Ramos (cell line): ENCODE data around the gene DENND2D.

Experiments
- in situ Hi-C: fragments of 300-500 bp; cut with MboI; formaldehyde crosslinking; loops from one replicate; pipeline ENCODE4 v1.14.3; 2022; ENCODE audit warnings: low sequenced_read_pairs; ENCODE audit not compliant: unreplicated experiment

DENND2D gene

DNA sequence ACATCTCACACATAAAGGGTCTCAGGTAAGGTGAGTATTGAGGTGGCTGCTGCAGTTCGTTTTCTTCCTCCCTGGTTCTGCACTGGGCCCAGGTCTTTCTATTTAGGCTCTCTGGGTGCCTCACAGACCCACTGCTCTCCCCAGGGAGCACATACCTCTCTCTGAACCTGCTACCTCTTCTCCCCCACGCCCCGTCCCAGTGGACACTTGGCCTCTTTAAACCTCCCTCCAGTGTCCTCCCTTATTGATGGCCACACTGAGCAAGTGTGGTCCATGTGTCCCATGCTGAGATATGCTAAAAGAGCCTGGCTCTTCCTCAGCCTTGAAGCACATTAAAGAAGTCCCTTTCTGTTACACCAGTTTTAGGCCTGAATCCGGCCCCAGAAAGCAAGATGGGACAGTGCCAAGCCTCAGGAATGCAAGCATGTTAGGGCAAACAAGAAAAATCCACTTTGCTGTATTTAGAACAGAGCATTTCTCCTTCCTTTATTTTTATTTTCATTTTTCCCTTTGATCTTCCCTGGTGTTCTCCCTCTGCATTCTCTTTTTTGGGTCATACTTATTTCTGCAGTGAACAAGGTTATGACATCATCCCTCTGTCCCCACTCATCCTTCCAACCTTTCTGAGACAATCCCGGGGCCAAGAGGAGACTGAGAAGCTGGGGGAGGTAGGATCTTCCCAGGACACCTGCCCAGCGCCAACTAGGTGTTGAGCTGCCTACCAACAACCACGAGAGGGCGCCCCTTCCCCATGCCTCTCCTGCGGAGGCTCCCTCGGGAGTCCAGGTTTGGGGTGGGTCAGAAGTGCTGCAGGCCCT, 22.1 kb upstream of the DENND2D start:
- in situ Hi-C loops: loop anchor here (5.0 to 25.0 kb wide), 5 partner anchors 170 to 532 kb away; partner anchors contain the start of genes ATP5PB, DDX20, RAP1A and WDR77

DNA sequence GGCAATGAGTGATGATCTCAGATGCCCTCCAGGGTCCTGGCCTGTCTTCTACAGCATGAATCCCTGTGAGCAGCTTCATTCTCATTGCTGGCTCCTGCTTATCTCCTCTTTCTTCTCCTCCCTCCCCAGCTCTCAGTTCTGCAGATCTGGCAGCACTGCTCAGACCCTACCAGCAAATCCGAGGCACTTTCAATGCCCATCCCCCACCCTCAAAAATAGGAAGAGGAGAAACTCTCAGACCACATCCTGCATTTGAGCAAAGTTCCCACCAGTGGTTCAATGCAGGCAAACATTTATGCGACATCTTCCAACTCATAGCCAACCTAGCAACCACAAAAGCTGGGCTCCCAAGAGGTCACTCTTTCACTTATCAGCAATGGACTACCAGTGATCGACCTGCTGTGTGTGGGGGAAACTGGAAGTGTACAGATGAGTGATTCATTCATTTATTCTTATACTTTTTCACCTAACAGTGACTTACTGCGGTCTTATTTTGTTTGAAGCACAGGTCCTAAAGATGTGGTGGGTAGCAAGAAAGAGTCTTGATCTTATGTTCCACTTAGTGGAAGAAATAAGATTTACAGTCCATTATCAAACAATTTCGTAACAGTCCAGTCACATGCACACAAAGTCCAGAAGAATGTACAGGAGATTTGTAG, 21.3 kb upstream of the DENND2D start:
- in situ Hi-C loops: loop anchor here (5.0 to 25.0 kb wide), 5 partner anchors 171 to 533 kb away; partner anchors contain the start of genes ATP5PB, DDX20, RAP1A and WDR77

DNA sequence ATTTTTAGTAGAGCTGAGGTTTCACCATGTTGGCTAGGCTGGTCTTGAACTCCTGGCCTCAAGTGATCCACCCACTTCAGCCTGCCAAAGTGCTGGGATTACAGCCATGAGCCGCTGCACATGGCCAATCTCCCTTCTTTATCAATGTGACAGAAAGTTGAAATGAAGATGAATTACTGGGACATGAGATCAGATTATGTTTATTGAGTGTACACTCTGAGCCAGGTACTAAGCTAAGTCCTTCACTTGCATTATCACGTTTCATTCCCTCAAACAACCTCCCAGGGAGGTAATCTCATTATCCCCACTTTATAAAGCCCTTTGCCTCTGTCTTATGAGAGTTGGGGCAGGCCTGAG, 20.8 kb upstream of the DENND2D start:
- in situ Hi-C loops: loop anchor here (5.0 to 25.0 kb wide), 5 partner anchors 171 to 534 kb away; partner anchors contain the start of genes ATP5PB, DDX20, RAP1A and WDR77

DNA sequence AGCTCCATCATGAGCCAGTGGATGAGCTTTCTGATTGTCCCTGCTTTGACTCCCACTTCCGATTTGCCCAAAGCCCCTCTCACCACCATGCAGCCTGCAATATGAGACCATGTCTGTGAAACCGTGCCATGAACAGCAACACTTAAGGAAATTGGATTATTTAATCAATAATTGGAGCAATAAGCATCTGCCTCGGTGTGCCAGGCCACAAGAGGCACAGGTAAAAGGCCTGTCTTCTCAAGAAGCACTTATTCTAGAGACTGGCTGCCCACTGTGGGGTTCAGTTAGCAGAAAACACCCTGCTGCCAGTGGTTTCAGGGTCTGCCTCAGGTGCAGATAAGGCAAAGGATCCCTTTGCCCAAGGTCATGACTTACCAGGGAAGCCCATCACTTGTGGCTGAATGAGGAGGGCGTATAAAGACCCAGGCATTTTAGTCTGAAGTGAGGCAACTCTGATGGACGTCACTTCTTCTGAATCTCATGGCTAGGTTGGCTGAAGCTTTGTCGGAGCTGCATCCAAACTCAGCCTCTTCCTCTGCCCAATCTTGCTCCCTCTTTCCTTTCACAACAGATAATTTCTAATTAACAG, 19.9 kb upstream of the DENND2D start:
- in situ Hi-C loops: loop anchor here (5.0 to 25.0 kb wide), 5 partner anchors 172 to 534 kb away; partner anchors contain the start of genes ATP5PB, DDX20, RAP1A and WDR77

DNA sequence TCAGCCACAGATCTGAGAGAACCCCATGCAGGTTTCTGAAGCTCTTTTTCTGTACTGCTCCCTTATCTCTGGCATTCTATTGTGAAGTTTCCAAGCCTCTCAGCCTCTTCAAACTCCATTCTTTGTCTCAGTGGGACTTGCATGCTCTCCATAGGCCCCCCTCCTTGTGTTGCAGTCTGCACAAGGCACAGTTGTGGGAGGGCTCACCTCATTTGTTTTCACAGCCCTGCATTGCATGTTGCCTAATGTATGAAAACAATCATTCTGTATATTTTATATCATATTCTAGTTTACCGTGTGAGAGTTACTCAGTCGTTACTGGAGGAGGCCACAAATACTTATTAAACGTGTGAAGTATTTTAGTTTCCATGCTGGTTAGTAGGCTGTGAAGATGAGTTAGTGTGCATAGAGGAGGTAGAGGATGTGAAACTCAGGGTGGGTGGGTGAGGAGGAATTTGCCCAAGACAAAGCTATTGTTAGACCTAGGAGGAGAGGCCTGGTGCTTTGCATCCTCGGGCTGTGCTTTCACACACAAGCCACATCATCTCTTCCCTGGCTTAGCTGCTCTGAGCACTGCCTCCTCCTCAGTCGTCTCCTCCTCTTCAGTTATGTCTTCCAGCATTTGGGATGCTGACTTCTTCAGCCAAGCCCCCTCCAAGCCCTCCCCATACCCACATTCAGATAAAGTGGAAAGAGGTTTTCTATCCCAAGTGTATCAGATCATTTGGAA, 19.3 kb upstream of the DENND2D start:
- in situ Hi-C loops: loop anchor here (5.0 to 25.0 kb wide), 6 partner anchors 173 to 535 kb away; partner anchors contain the start of genes ATP5PB, CD53, DDX20 and RAP1A

DNA sequence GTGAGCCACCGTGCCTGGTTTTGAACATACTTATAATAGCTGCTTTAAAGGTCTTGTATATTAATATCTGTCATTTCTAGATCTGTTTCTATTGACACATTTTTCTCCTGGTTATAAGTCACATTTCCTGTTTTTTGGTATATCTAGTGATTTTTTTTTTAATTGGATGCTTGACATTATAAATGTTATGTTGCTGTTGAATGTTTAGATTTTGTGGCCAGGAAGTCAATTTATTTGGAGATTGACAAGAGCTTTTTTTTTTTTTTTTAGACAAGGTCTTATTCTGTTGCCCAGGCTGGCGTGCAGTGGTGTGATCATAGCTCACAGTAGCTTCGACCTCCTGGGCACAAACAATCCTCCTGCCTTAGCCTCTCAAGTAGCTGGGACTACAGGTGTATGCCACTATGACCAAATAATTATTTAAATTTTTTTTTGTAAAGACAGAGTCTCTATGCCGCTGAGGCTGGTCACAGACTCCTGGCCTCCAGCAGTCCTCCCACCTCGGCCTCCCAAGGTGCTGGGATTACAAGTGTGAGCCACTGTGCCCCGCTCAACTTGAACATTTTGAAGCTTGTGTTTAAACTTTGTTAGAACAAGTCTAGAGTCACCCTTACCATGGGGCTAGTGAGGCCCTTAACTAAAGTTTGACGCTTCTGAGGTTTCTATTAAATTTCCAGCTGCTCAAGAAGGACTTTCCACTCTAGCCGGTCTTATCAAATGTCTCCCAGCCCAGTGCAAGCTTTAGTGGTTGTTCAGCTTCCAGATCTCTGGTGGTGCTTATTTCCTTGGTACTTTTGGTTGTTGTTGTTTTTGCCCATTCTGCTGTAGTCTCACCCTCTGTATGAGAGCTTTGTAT, 18.5 kb upstream of the DENND2D start:
- in situ Hi-C loops: loop anchor here (10.0 to 25.0 kb wide), 2 partner anchors 344 to 393 kb away; partner anchors contain the start of genes CD53 and RAP1A

DNA sequence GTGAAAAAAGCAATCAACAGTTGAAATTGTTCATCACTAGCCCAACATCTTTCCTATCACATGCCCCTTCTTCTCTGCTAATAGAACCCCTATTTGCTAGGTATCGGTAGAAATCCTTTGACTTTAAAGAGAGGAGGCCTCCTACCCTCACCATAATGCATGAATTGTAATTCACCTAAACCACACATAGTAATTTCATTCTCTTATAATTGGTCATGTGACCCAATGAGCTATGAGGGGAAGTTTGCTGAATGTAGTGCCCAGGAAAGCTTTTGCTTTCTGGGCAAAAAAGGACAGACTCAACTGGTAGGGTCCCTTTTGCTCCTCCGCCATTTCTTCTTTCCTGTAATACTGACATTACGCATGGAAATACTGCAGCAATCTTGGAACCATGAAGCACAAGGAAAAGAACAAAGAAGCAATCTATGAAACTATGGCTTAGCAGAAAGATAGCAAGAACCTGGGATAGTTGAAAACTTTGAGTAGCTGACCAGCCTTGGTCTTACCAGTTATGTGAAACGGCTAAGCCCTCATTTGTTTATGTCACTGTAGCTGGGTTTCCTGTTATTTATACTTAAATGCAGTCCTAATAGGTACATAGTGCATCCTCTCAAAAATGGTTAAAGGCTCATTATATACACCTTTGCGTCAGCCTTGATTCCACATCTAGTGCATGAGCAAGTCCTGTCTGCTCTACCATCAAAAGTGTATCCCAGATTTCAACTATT, 16.9 kb upstream of the DENND2D start:
- in situ Hi-C loops: loop anchor here (10.0 to 25.0 kb wide), 2 partner anchors 343 to 395 kb away; partner anchors contain the start of genes CD53 and RAP1A

DNA sequence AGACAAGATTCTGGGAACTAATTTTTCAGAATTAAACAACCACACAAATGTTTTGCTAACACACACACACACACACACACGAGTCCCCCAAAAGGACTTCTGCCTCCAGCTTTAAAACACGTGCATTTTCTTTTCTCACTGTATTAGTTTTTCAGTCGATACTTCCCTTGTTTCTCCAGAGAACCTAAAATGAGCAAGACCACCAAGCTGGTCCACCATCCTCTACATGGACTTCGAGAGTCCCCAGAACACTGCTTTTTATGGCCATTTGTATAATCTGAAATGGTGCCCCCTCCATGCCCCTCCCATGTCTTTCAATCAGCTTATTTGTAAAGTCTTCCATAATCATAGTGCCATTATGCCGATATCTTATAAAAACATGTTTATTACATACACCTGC, 16.3 kb upstream of the DENND2D start:
- in situ Hi-C loops: loop anchor here (10.0 to 25.0 kb wide), 2 partner anchors 342 to 396 kb away; partner anchors contain the start of genes CD53 and RAP1A

DNA sequence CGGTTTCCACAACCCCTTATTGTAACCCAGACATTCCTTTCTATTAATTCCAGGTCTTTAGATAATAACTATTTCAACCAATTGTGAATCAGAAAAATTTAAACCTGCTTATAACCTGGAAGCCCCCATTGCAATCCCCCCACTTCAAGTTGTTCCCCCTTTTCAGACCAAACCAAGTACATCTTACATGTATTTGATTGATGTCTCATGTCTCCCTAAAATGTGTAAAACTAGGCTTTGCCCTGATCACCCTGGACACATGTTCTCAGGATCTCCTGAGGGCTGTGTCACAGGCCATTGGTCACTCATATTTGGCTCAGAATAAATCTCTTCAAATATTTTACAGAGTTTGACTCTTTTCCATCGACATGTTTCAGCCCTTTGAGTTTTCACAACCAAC, 14.8 kb upstream of the DENND2D start:
- in situ Hi-C loops: loop anchor here (10.0 to 25.0 kb wide), 2 partner anchors 340 to 397 kb away; partner anchors contain the start of genes CD53 and RAP1A

DNA sequence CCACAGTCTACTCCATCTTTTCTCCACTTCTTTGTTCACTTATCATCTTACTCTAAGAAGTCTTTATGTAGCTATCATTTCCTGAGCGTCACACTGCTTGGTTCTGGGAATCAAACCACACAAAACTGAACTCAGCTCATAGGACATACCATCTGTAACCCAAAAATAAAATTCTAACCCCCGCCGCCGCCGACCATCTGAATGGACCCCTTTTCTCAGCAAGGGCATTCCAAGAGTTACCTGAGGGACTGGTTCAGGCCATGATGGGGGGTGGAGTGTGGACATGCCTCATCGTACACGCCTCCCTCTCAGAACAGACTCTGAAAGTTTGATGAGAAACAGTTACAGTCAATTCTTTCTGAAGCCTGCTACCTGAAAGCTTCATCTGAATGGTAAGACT, 14.4 kb upstream of the DENND2D start:
- in situ Hi-C loops: loop anchor here (10.0 to 25.0 kb wide), 2 partner anchors 340 to 397 kb away; partner anchors contain the start of genes CD53 and RAP1A

DNA sequence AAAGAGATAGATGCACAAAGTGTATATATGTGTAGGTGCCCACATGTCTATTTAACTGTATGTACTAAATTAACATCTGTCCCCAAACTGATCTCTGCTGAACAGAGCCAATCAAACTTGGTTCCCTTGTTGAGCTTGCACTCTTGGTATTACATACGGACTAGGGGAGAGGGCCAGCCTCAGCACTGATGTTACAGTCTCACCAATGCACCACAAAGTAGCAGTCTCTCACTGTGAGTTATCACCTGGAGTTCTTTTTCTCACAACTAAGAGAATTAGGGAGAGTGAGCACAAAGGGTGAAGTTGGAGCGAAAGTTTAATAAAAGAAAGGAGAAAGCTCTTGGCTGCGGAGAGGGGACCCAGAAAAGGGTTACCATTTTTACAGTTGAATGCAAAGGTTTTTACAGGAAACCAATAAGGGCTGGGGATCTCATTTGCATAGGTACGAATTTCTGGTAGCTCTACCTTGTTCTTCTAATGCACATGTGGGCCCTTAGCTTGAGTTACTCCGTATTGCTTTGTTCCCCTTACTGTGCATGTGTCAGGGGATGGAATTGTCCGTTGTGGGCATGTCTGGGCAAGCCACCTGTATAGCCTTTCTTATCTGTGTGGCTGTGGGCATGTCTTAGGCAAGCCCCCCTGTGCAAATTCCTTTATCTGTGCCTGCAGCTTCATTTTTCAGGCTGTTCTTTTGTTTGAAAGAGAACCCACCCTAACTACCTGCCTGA, 13.8 kb upstream of the DENND2D start:
- in situ Hi-C loops: loop anchor here (10.0 to 25.0 kb wide), 2 partner anchors 339 to 398 kb away; partner anchors contain the start of genes CD53 and RAP1A

DNA sequence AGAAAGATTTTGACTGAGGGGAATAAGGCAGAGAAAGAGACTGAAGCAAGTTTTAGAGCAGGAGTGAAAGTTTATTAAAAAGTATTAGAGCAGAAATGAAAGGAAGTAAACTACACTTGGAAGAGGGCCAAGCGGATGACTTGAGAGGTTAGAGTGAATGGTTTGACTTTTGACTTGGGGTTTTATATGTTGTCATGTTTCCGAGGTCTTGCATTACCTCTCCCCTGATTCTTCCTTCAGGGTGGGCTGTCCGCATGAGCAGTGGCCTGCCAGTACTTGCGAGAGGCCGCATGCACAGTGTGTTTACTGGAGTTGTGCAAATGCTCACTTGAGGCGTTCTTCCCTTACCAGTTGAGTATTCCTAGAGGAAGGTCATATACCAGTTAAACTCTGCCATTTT, 13.0 kb upstream of the DENND2D start:
- in situ Hi-C loops: loop anchor here (10.0 to 25.0 kb wide), 2 partner anchors 339 to 399 kb away; partner anchors contain the start of genes CD53 and RAP1A

DNA sequence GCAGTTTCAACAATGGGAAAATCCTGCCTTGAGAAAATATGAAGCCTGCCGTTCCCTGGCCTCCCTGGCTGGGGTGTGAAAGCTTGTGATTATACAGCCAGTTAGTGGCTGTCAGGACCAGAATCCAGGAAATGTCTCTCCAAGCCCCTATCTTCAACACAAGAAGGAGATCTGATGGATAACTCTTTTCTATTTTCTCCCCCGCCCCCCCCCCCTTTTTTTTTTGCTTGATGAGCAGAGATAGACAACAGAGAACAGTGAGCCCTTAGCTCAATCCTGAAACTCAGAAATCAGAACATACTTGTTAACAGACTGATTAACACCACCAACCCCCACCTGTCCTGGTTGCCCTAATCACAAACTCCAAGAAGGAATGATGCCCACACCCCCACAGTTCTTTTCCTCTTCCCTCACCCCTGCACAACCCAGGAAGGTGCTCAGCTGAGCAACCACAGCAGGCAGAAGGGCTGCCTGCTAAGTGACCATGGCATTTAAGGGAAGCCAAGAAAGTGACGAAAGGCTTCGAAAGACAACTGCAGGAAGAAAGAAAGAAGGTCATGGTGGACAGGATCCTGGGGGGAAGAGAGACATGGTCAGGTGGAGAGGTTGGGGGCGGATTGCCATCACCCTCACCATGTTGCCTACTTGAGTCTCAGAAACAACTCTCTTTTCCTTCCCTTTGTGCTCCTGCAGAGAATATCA, 12.3 kb upstream of the DENND2D start:
- in situ Hi-C loops: loop anchor here (10.0 to 25.0 kb wide), 2 partner anchors 338 to 400 kb away; partner anchors contain the start of genes CD53 and RAP1A

DNA sequence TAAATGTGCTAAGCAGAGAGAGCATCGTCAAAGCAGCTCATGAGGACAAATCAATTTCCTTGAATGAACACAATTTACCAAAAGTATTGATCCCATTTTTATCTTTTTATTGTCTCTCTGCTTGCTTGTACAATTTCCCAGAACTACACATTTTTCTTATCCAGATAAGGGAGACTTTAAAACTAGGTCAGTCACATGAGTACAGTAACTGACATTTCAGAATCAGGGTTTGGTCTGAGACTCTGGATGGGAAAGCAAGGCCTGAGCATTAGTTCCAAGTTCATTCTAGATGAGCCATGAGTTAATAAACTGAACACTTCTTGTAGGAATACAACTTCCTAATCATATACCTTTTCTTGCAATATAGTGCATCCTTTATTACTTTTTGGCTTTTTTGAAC, 11.5 kb upstream of the DENND2D start:
- in situ Hi-C loops: loop anchor here (10.0 to 25.0 kb wide), 2 partner anchors 337 to 400 kb away; partner anchors contain the start of genes CD53 and RAP1A

DNA sequence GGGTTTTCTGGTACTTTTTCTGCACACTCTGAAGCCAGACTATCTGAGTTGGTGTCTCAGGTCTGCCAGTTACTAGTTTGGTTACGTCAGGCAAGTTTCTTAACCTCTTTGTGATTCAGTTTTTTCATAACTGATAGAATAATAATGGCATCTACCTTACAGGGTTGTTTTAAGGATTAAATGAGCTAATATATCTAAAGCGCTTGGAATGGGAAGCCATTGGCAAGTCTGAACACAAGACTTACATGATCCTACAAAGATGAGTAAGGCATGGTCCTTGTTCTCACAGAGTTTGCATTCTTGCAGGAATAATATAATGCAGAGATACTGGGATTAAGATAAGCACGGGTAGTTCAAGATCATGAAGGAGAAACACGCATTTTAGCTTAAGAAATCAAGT, 9.2 kb upstream of the DENND2D start:
- in situ Hi-C loops: loop anchor here (10.0 to 25.0 kb wide), 2 partner anchors 335 to 403 kb away; partner anchors contain the start of genes CD53 and RAP1A

DNA sequence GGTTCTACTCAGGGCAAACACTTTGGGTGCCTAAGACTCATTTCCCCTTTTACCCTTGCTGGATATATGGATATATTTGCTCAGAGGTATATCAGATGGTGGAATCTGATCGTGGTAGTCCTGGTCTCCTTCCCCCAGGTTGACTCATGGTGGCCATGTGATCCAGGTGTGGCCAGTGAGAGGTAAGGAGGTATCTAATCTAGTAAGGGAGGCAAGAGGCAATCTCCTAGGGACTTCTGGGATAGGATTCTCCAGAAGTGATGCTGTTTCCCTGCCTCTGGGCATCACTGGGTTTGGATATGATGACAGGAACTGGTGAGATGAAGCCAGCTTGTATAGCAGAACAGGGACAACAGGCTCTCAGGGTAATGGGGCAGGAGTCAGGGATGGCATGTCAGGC, 8.5 kb upstream of the DENND2D start:
- in situ Hi-C loops: loop anchor here (25.0 kb wide), 1 partner anchor 403 kb away; the partner anchor contains the start of gene RAP1A
